Measurements from ENCODE around the gene CD96. TPM values are rescaled to one million over a fixed set of nuclear protein-coding genes. Genes with fewer than 3 reads are reported as not detected.

The CD96 gene
- total RNA-seq, 2 experiments from 2014 or later: not detected

GRCh38 chr3:111538681-111539083, 3.3 kb upstream of the CD96 start:
- Histone ChIP-seq H3K4me2 (ENCODE audit: low read length) (no peak overlapping the region), H3K4me1 (ENCODE audit: insufficient read depth, low read length, poor library complexity, severe bottlenecking) (no peaks in the 10 kb centered on the region), H4K20me1 (ENCODE audit: insufficient read depth, low read length) (no peaks in the 10 kb centered on the region), H3K4me3 (ENCODE audit: low read depth, low read length, poor library complexity, severe bottlenecking) (no peak overlapping the region), H3K79me2 (ENCODE audit: insufficient read depth, low read depth, low read length) (no peaks in the 10 kb centered on the region), H3K27ac (ENCODE audit: low read depth, low read length, poor library complexity, severe bottlenecking) (no peak overlapping the region), H3K9me2 (ENCODE audit: insufficient read depth, low read length) (no peaks in the 10 kb centered on the region), H3K36me3 (ENCODE audit: insufficient read depth, low read length) (no peaks in the 10 kb centered on the region), H3K9me3 (ENCODE audit: low read length) (no peaks in the 10 kb centered on the region), H2AFZ (ENCODE audit: low read length) (no peak overlapping the region)
- TF ChIP-seq CTCF (conservative IDR thresholded peaks at IDR 0.05; ENCODE audit: low read length) (no peak), EZH2phosphoT487 (IDR thresholded peaks at IDR 0.05; ENCODE audit: borderline replicate concordance, low read depth, low read length) (no peak)
- no TSS peak for BruUV-seq (replicated peaks)
- no peak for DNase-seq (ENCODE audit: low spot score)
- ChIA-PET POLR2A (no interaction called here), CTCF (ENCODE audit: unreplicated experiment) (no interaction called here)
- intact Hi-C loops (cut with micrococcal nuclease; ENCODE audit: unreplicated experiment): no loop called here

GRCh38 chr3:111539351-111540331, 2.4 kb upstream of the CD96 start:
- intact Hi-C loops (cut with micrococcal nuclease; ENCODE audit: unreplicated experiment): no loop called here
- H4K20me1 ChIP-seq (ENCODE audit: insufficient read depth, low read length): no peaks in the 10 kb centered on the region
- no peak overlapping the region for H3K27ac ChIP-seq (ENCODE audit: low read depth, low read length, poor library complexity, severe bottlenecking)
- no peak overlapping the region for H3K4me3 ChIP-seq (ENCODE audit: low read depth, low read length, poor library complexity, severe bottlenecking)
- peak; percentile 4 for DNase-seq (ENCODE audit: low spot score)
- CTCF ChIA-PET (ENCODE audit: unreplicated experiment): no interaction called here
- TF ChIP-seq EZH2phosphoT487 (IDR thresholded peaks at IDR 0.05; ENCODE audit: borderline replicate concordance, low read depth, low read length) (no peak), CTCF (conservative IDR thresholded peaks at IDR 0.05; ENCODE audit: low read length) (peak; percentile 61)
- no peaks in the 10 kb centered on the region for H3K4me1 ChIP-seq (ENCODE audit: insufficient read depth, low read length, poor library complexity, severe bottlenecking)
- no TSS peak for BruUV-seq (replicated peaks)
- H3K4me2 ChIP-seq (ENCODE audit: low read length): peak overlapping the region; percentile 29; the same call in 1 of the 2 replicates
- no peak overlapping the region for H2AFZ ChIP-seq (ENCODE audit: low read length)
- no peaks in the 10 kb centered on the region for H3K9me3 ChIP-seq (ENCODE audit: low read length)
- no peaks in the 10 kb centered on the region for H3K9me2 ChIP-seq (ENCODE audit: insufficient read depth, low read length)
- H3K79me2 ChIP-seq (ENCODE audit: insufficient read depth, low read depth, low read length): no peaks in the 10 kb centered on the region
- no peaks in the 10 kb centered on the region for H3K36me3 ChIP-seq (ENCODE audit: insufficient read depth, low read length)
- POLR2A ChIA-PET: no interaction called here

GRCh38 chr3:111541391-111541790, 606 bp upstream of the CD96 start:
- POLR2A ChIA-PET: no interaction called here
- Histone ChIP-seq H4K20me1 (ENCODE audit: insufficient read depth, low read length) (no peaks in the 10 kb centered on the region), H3K36me3 (ENCODE audit: insufficient read depth, low read length) (no peaks in the 10 kb centered on the region), H3K27ac (ENCODE audit: low read depth, low read length, poor library complexity, severe bottlenecking) (no peak overlapping the region), H3K4me3 (ENCODE audit: low read depth, low read length, poor library complexity, severe bottlenecking) (no peak overlapping the region), H3K9me2 (ENCODE audit: insufficient read depth, low read length) (no peaks in the 10 kb centered on the region), H2AFZ (ENCODE audit: low read length) (no peak overlapping the region), H3K4me2 (ENCODE audit: low read length) (no peak overlapping the region), H3K9me3 (ENCODE audit: low read length) (no peaks in the 10 kb centered on the region), H3K4me1 (ENCODE audit: insufficient read depth, low read length, poor library complexity, severe bottlenecking) (no peaks in the 10 kb centered on the region), H3K79me2 (ENCODE audit: insufficient read depth, low read depth, low read length) (no peaks in the 10 kb centered on the region)
- no TSS peak for BruUV-seq (replicated peaks)
- no peak for TF ChIP-seq EZH2phosphoT487 (IDR thresholded peaks at IDR 0.05; ENCODE audit: borderline replicate concordance, low read depth, low read length)
- no peak for TF ChIP-seq CTCF (conservative IDR thresholded peaks at IDR 0.05; ENCODE audit: low read length)
- intact Hi-C loops (cut with micrococcal nuclease; ENCODE audit: unreplicated experiment): no loop called here
- CTCF ChIA-PET (ENCODE audit: unreplicated experiment): no interaction called here
- DNase-seq (ENCODE audit: low spot score): no peak

Data from OCI-LY7 (cell line).